Measurements from ENCODE around the gene ST8SIA1. TPM values are rescaled to one million over a fixed set of nuclear protein-coding genes. Genes with fewer than 3 reads are reported as not detected.

The ST8SIA1 gene
- total and polyA plus RNA-seq, 2 of the 8 experiments (the other 6 are each of a cell fraction or from before 2014, with no cell fraction given) = 1.9 to 4.4 TPM

- TF ChIP-seq CTCF (IDR thresholded peaks at IDR 0.05; ENCODE audit: control extremely low read depth in 1 of 3, insufficient read depth in 1 of 3, low read depth in 1 of 3, low read length in 3 of 3) (no peak), SRF (IDR thresholded peaks at IDR 0.05; ENCODE audit: low read depth, low read length) (no peak), CHD1 (IDR thresholded peaks at IDR 0.05; ENCODE audit: low read depth, low read length) (no peak), ZNF274 (IDR thresholded peaks at IDR 0.05; ENCODE audit: borderline replicate concordance, extremely low read depth, low read length) (no peak)
These were observed 23.8 kb downstream of the ST8SIA1 start (continued) for GRCh38 chr12:22310709-22311108.
